NCI-H2196 (cell line): ENCODE data around the gene CHP1.
A peak's percentile ranks its signal among the peaks of the same experiment; 100 is the strongest.
"Not testable (repeated sequence)": the region's sequence is repeated elsewhere in the genome, so short reads cannot be mapped to it uniquely, and the experiment has no call there.

Experiments used
- DNase-seq: peaks from one replicate; lab custom pipeline; 2025; ENCODE audit not compliant: unreplicated experiment; lab: John Stamatoyannopoulos, UW

The CHP1 gene

GRCh38 chr15:41230650-41231421, at the start of gene CHP1, which contains the start of gene EXD1:
TSS of gene CHP1 (plus strand) at chr15:41231268. CDS start at chr15:41231383, 115 bp downstream.
TSS of gene EXD1 (minus strand) at chr15:41230757. CDS start at chr15:41226575, 4,182 bp downstream.
- peak; percentile 82 for DNase-seq

DNA sequence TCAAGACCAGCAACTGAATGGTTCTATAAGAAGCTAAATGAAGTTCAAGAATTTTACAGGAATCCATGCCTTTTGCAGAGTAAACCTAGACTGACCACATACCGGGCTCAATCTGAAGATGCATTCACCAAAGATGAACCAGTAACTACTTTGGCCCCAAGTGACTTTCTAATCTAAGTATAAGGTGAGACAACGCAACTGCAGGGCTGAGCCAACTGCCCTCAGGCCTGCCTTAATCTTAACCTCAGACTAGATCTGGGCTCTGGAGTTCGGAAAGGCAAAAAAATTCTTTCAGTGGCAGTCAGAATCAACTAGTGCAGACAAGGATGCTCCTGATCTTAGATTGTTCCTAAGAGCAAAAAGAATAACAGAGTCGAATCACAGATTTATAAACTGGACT, 48.8 kb upstream of the CHP1 start:
- DNase-seq, result no peak

DNA sequence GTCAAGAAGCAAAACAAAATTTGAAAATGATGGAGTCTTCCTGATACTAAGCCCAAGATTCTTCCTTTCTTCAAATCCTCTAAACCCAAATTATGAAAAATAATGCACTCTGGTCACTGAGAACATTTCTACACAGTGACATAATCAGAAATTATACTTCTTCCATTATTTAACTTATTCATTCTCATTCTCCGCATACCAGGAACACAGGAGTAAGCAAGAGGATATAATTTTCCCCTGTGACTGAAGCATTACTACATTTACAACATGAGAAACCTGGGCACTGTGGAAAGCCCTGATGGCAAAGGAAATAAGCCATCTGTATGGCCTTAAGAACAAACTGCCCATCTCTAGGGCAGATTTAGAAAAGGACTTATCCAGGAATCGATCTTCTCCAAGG, 47.5 kb upstream of the CHP1 start:
- DNase-seq, result no peak

DNA sequence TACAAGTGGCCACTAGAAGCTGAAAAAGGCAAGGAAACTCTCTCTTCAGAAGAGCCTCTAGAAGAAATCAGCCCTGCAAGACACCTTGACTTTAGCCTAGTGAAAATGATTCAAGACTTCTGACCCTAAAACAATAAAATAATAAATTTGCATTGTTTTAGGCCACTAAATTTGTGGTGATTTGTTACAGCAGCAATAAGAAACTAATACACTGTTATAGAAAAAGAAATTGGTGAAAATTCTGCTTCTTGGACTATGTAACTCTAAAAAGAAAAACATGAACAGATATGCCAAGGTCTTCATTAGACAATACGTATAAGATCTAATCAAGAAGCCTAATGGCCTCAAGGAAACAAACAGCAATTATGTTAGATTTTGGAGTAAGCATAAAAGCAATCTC, 36.6 kb upstream of the CHP1 start:
- no peak for DNase-seq

DNA sequence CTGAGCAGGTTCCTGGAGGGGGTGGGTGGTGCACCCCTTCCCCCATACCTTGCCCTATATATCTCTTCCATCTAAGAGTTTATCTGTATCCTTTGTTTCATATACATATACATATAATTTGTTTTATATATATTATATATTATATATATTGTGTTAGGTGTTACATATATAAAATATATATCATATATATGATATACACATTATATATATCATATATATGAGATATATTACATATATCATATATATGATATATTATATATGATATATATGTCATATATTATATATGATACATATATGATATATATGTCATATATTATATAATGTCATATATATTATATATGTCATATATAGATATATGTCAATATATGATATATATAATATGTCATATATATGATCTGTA, 31.6 kb upstream of the CHP1 start:
- no peak for DNase-seq

GRCh38 chr15:41203395-41203794, 27.7 kb upstream of the CHP1 start:
- DNase-seq, result no peak

DNA sequence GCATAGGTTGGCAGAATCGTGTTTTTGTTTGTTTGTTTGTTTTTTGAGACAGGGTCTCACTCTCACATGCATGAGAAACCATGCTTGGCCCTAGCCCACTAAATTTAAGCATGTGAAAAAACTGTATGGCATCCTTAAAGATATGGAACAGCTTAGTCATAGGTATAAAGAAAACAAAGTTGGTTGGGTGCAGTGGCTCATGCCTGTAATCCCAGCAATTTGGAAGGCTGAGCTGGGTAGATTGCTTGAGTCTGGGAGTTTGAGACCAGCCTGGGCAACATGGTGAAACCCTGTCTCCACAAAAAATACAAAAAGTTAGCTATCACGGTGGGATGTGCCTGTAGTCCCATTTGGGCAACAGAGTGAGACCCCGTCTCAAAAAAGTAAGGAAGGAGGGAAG, 25.8 kb upstream of the CHP1 start:
- DNase-seq, result no peak

DNA sequence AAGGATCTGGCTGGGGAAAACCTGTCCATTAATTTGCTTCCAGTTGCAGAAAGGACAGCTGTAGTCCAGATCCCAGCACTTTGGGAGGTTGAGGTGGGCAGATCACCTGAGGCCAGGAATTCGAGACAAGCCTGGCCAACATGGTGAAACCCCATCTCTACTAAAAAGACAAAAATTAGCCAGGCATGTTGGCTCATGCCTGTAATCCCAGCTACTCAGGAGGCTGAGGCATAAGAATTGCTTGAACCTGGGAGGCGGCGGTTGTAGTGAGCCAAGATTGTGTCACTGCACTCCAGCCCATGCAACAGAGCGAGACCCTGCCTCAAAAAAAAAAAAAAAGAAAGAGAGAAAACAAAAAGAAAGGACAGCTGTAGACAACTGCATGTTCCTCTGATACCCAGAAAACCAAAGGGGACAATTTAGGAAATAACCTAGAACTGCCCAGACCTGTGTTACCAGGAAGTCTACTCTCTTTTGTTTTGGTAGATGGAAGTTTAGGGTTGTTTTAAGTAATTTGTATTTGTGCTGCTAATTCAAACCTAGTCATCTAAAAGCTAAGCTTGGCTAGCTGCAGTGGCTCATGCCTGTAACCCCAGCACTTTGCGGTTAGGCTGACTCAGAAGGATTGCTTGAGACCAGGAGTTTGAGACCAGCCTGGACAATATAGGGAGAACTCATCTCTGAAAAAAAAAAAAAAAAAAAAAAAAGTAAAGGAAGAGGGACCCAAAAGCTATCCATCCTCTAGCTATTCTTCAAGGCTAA, 23.2 kb upstream of the CHP1 start:
- DNase-seq, result no peak

DNA sequence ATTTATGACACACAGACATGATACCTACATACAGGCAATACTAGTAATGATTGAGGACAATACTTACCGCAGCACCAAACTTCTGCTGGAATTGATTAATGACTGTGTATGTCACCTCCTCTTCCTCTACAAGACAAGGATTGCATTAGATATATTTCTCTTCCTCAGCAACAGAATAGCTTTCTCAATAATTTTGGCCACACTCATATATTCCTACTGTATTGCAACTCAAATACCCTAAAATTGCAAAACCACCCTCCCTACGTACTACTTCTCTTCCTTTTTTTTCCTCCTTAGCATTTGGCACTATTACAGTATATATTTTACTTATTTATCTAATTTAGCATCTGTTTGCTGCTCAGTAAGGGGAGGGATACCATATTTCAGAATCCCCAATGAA, 15.4 kb upstream of the CHP1 start:
- DNase-seq, result no peak

GRCh38 chr15:41218851-41219250, 12.2 kb upstream of the CHP1 start:
- no peak for DNase-seq

GRCh38 chr15:41219381-41219780, 11.7 kb upstream of the CHP1 start:
- DNase-seq, result no peak

DNA sequence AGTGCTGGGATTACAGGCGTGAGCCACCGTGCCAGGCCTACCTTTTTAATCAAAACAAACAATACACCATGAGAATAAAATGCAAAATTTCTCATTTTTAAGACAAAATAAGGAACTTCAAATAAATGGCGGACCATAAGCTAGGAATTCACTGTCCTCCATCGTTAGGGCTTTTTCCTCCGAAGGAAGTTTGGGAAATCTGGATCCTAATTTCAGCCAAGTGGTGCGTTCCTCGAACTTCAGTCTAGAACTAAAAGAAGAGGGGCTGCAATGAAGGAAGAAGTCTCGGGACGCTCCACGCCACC, 771 bp upstream of the CHP1 start:
- no peak for DNase-seq

GRCh38 chr15:41231422-41232226, 556 bp downstream of the CHP1 start:
- DNase-seq, result no peak

DNA sequence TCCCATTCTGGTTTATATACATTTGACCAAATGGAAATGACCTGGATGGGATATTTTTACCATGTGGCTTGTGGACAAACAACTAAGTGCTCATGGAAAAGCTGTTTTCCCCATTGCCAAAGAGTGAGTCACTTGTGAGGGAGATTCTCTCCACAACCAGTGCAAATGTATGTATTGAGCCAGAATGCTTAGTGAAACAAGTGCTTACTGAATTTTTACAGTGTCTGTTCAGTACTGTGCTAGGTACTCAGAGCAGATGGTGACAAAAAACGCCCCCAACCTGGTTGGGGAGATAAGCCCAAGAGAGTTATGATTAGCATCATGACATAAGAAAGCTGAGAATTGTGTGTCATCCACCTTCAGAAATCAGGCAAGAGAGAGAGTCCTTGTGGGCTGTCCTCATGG, 2.3 kb downstream of the CHP1 start:
- no peak for DNase-seq

- not testable (repeated sequence) for DNase-seq
Measured at GRCh38 chr15:41235228-41235627, 4.2 kb downstream of the CHP1 start.

DNA sequence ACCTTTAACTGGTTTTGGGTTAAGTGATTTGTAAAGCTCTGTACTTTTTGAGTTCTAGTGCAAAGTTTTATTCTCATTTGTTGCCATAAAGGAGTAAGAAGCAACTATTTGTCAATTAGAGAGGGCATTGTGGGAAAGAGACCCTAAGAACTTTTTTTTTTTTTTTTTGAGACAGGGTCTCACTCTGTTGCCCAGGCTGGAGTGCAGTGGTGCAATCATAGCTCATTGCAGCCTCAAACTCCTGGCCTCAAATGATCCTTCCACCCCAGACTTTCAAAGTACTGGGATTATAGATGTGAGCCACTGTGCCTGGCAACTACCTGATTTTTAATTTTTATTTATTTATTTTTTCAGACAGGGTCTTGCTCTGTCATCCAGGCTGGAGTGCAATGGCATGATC, 4.9 kb downstream of the CHP1 start:
- DNase-seq, result no peak

DNA sequence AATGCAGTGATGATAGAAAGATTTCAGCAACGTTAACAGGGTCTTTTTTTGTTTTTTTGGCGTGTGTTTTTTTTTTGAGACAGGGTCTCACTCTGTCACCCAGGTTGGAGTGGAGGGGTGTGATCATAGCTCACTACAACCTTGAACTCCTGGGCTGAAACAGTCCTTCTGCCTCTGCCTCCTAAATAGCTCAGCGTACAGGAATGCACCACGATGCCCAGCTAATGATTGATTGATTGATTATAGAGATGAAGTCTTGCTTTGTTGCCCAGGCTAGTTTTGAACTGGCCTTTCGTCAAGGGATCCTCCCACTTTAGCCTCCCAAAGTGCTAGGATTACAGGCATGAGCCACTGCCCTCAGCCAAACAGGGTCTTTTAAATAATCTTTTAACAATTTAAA, 7.0 kb downstream of the CHP1 start:
- no peak for DNase-seq

- peak; percentile 38 for DNase-seq
Measured at GRCh38 chr15:41241221-41241964, 10.3 kb downstream of the CHP1 start.

DNA sequence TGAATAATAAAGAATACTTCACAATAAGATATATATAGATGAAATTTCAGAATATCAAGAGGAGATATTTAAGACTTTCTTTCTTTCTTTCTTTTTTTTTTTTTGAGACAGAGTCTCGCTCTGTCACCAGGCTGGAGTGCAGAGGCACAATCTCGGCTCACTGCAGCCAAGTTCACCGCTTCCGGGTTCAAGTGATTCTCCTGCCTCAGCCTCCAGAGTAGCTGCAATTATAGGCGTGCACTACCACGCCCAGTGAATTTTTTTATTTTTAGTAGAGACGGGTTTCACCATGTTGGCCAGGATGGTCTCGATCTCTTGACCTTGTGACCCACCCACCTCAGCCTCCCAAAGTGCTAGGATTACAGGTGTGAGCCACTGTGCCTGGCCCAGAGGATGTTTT, 19.7 kb downstream of the CHP1 start:
- not testable (repeated sequence) for DNase-seq

DNA sequence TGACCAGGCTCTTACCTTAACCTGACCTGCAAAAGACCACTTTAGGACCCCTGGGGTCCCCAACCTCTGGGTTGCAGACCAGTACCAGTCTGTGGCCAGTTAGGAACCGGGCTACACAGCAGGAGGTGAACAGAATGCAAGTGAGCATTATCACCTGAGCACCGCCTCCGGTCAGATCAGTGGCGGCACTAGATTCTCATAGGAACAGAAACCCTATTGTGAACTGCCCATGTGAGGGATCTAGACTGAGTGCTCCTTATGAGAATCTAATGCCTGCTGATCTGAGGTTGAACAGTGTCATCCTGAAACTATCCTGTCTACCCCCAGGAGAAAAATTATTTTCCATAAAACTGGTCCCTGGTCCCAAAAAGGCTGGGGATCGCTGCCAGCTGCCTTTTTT, 20.3 kb downstream of the CHP1 start:
- DNase-seq, result no peak

- DNase-seq, result no peak
Measured at GRCh38 chr15:41254560-41254959, 23.5 kb downstream of the CHP1 start.
